MCF 10A (cell line): Measurements from ENCODE around the gene GREB1. TPM values are rescaled to one million over a fixed set of nuclear protein-coding genes. Genes with fewer than 3 reads are reported as not detected.

ENCODE experiments used
- BruUV-seq: library from RNA; stranded (reverse); fragments of 400-500 nt; replicated peaks from 2 replicates; lab custom pipeline; 2021; lab: Mats Ljungman, UMichigan
- CTCF ChIA-PET: fragments of 300-600 bp; sonication (Branson Sonifier 250); formaldehyde crosslinking; extraction: SDS; loops from one replicate; lab custom pipeline; 2021; ENCODE audit warnings: antibody characterized with exemption, inconsistent platforms; lab: Yijun Ruan, JAX
- POLR2A ChIA-PET: fragments of 300-600, 350-650 bp; sonication (Branson Sonifier 250); formaldehyde crosslinking; extraction: SDS; loops from one replicate; lab custom pipeline; 2020; ENCODE audit warnings: antibody characterized with exemption, inconsistent platforms; lab: Yijun Ruan, JAX
- DNase-seq: peaks from one replicate; pipeline ENCODE4 v3.0.0-alpha.2; 2018; ENCODE audit not compliant: unreplicated experiment
- H3K27ac Mint-ChIP-seq: one replicate; pipeline ENCODE4 v1.8.0; 2022; ENCODE audit warnings: mild to moderate bottlenecking, low read depth, mixed read lengths; ENCODE audit not compliant: unreplicated experiment
- H3K27me3 Mint-ChIP-seq: one replicate; pipeline ENCODE4 v1.8.0; 2022; ENCODE audit warnings: mixed read lengths; ENCODE audit not compliant: insufficient read depth, unreplicated experiment
- H3K36me3 Mint-ChIP-seq: one replicate; pipeline ENCODE4 v1.8.0; 2022; ENCODE audit warnings: mild to moderate bottlenecking, moderate library complexity, mixed read lengths; ENCODE audit not compliant: insufficient read depth, unreplicated experiment
- H3K4me1 Mint-ChIP-seq: one replicate; pipeline ENCODE4 v1.8.0; 2022; ENCODE audit warnings: mixed read lengths; ENCODE audit not compliant: insufficient read depth, unreplicated experiment
- H3K4me3 Mint-ChIP-seq: one replicate; pipeline ENCODE4 v1.8.0; 2022; ENCODE audit warnings: mild to moderate bottlenecking, moderate library complexity, mixed read lengths; ENCODE audit not compliant: unreplicated experiment
- H3K9me3 Mint-ChIP-seq: one replicate; pipeline ENCODE4 v1.8.0; 2022; ENCODE audit warnings: mixed read lengths; ENCODE audit not compliant: unreplicated experiment
- CTCF ChIP-seq: fragments of 200-600 bp; IDR thresholded peaks from one replicate; pipeline ENCODE4 v1.8.0; 2022; ENCODE audit warnings: antibody characterized with exemption, mild to moderate bottlenecking; ENCODE audit not compliant: unreplicated experiment
- intact Hi-C: fragments of 100-400 bp; cut with micrococcal nuclease; formaldehyde crosslinking; loops from 2 replicates; pipeline ENCODE4 v1.14.1; 2022
- total RNA-seq: library from RNA; stranded (reverse); gene quantifications from 2 replicates; pipeline ENCODE4 v1.2.3, GENCODE V29; 2022

The GREB1 gene
- total RNA-seq, 1 experiment from 2014 or later, result 1.7 TPM

- Mint-ChIP-seq H3K9me3 (no peaks in the 10 kb centered on the region), H3K4me1 (peaks cover 20% of the 10 kb centered on the region), H3K4me3 (no peak overlapping the region), H3K36me3 (no peaks in the 10 kb centered on the region), H3K27ac (no peak overlapping the region), H3K27me3 (peaks cover 31% of the 10 kb centered on the region)
- BruUV-seq, result no TSS peak
- intact Hi-C loops, result no loop called here
- ChIA-PET POLR2A (interaction anchor here (1.2 kb wide), 1 partner anchor 70 kb away, joined by 4 read pairs; no protein-coding TSS in a partner anchor), CTCF (interaction anchor here (0.6 to 6.4 kb wide), 33 partner anchors 8 to 1326 kb away, joined by 3 to 44 read pairs (median 3); partner anchors contain the start of gene GREB1)
- DNase-seq, result no peak
- no peak for TF ChIP-seq CTCF
These were observed 147.3 kb downstream of the GREB1 start for GRCh38 chr2:11680901-11681721.

- DNase-seq, result peak; percentile 59
- peaks cover 18% of the 10 kb centered on the region for H3K4me1 Mint-ChIP-seq
- CTCF ChIA-PET, result interaction anchor here (0.6 to 19.1 kb wide), 32 partner anchors 8 to 531 kb away, joined by 3 to 336 read pairs (median 4); no protein-coding TSS in a partner anchor
- no peak overlapping the region for H3K4me3 Mint-ChIP-seq
- TF ChIP-seq CTCF, result peak; percentile 96
- no peak overlapping the region for H3K27ac Mint-ChIP-seq
- peaks cover 31% of the 10 kb centered on the region for H3K27me3 Mint-ChIP-seq
- BruUV-seq, result no TSS peak
- H3K36me3 Mint-ChIP-seq, result no peaks in the 10 kb centered on the region
- no peaks in the 10 kb centered on the region for H3K9me3 Mint-ChIP-seq
- intact Hi-C loops, result loop anchor here (1.0 kb wide), 2 partner anchors 98 to 205 kb away; no protein-coding TSS in a partner anchor
- POLR2A ChIA-PET, result interaction anchor here (0.7 kb wide), 1 partner anchor 941 kb away, joined by 5 read pairs; no protein-coding TSS in a partner anchor
These were observed 148.1 kb downstream of the GREB1 start for GRCh38 chr2:11681722-11682589.

- TF ChIP-seq CTCF, result no peak
- DNase-seq, result no peak
- Mint-ChIP-seq H3K4me3 (no peak overlapping the region), H3K27ac (no peak overlapping the region), H3K4me1 (peaks cover 18% of the 10 kb centered on the region), H3K9me3 (no peaks in the 10 kb centered on the region), H3K36me3 (no peaks in the 10 kb centered on the region), H3K27me3 (peaks cover 31% of the 10 kb centered on the region)
- ChIA-PET POLR2A (interaction anchor here (0.7 kb wide), 2 partner anchors 48 to 940 kb away, joined by 4 to 5 read pairs; no protein-coding TSS in a partner anchor), CTCF (interaction anchor here (0.6 to 19.1 kb wide), 20 partner anchors 8 to 205 kb away, joined by 3 to 336 read pairs (median 4); no protein-coding TSS in a partner anchor)
- intact Hi-C loops, result loop anchor here (1.0 kb wide), 2 partner anchors 98 to 205 kb away; no protein-coding TSS in a partner anchor
- no TSS peak for BruUV-seq
These were observed 148.7 kb downstream of the GREB1 start for GRCh38 chr2:11682590-11682915.
